HCT116 (cell line): ENCODE measurements around the gene TPK1. TPM values are rescaled to one million over a fixed set of nuclear protein-coding genes. Genes with fewer than 3 reads are reported as not detected.

Source experiments
- ATAC-seq: fragments of 200-7000 bp; cut with Tn5 transposase; 2 replicates; pipeline ENCODE4 v1.9.1; 2020; ENCODE audit warnings: mild to moderate bottlenecking, moderate library complexity
- BruUV-seq: library from RNA; stranded (reverse); fragments of 400-500 nt; replicated peaks from 2 replicates; lab custom pipeline; 2021; lab: Mats Ljungman, UMichigan
- CTCF ChIA-PET: fragments of 300-600 bp; sonication (Branson Sonifier 250); formaldehyde crosslinking; loops from one replicate; lab custom pipeline; 2021; ENCODE audit warnings: antibody characterized with exemption; lab: Charles Lee
- POLR2A ChIA-PET: fragments of 300-600, 350-600 bp; sonication (Branson Sonifier 250); formaldehyde crosslinking; loops from one replicate; lab custom pipeline; 2021; ENCODE audit warnings: antibody characterized with exemption; lab: Charles Lee
- RAD21 ChIA-PET, 2 experiments: fragments of 300-600 bp; sonication (Branson Sonifier 250); formaldehyde crosslinking; loops; one replicate each; lab custom pipeline; 2023; ENCODE audit warnings: low total read pairs in 2 of 2; ENCODE audit not compliant: uncharacterized antibody in 2 of 2, unreplicated experiment in 2 of 2, low non-redundant PET in 1 of 2; lab: Charles Lee
- DNase-seq: peaks from one replicate; pipeline ENCODE4 v3.0.0-alpha.2; 2010; ENCODE audit warnings: low read depth, low spot score
- H2AFZ ChIP-seq: fragments of 200-600 bp; shearing (Covaris generic), sonication (generic); 2 replicates; pipeline ENCODE4 v1.6.1; 2017; ENCODE audit warnings: low read depth, mixed run types, mixed read lengths, antibody characterized with exemption, low read length; ENCODE audit not compliant: poor library complexity, severe bottlenecking
- H3K27ac ChIP-seq: 2 replicates; pipeline ENCODE4 v1.5.1; 2012; ENCODE audit warnings: low read depth, low read length
- H3K27me3 ChIP-seq: fragments of 200-600 bp; sonication (generic); 2 replicates; pipeline ENCODE4 v1.6.1; 2016; ENCODE audit warnings: mixed run types, low read length, mixed read lengths; ENCODE audit not compliant: insufficient read depth
- H3K36me3 ChIP-seq, 2 experiments: fragments of 200-500 bp in 1 of 2; fragments of 200-600 bp in 1 of 2; sonication (Bioruptor generic) in 1 of 2; sonication (generic) in 1 of 2; 2 replicates each; pipeline versions ENCODE4 v1.5.1 to v1.6.1; 2014 to 2016; ENCODE audit warnings: low read length in 2 of 2, inconsistent platforms in 1 of 2, mixed read lengths in 1 of 2, mixed run types in 1 of 2; ENCODE audit not compliant: insufficient read depth in 2 of 2, control insufficient read depth in 1 of 2
- H3K4me1 ChIP-seq, 2 experiments: fragments of 200-600 bp in 1 of 2; sonication (generic) in 1 of 2; 2 replicates each; pipeline versions ENCODE4 v1.5.1 to v1.6.1; 2012 to 2017; ENCODE audit warnings: low read length in 2 of 2, inconsistent platforms in 1 of 2, mild to moderate bottlenecking in 1 of 2, mixed read lengths in 1 of 2, mixed run types in 1 of 2, moderate library complexity in 1 of 2; ENCODE audit not compliant: insufficient read depth in 2 of 2, control insufficient read depth in 1 of 2
- H3K4me2 ChIP-seq: fragments of 200-600 bp; sonication (generic); 2 replicates; pipeline ENCODE4 v1.6.1; 2017; ENCODE audit warnings: mixed run types, low read length, mixed read lengths
- H3K4me3 ChIP-seq, 2 experiments: fragments of 200-600 bp in 1 of 2; sonication (generic) in 1 of 2; replicated peaks in 1 of 2; 2 replicates each; pipeline ENCODE4 v1.5.1; 2011 to 2016; ENCODE audit warnings: low read length in 2 of 2, control low read depth in 1 of 2, low read depth in 1 of 2, mild to moderate bottlenecking in 1 of 2, mixed read lengths in 1 of 2, mixed run types in 1 of 2
- H3K79me2 ChIP-seq: fragments of 200-600 bp; sonication (generic); 2 replicates; pipeline ENCODE4 v1.6.1; 2017; ENCODE audit warnings: mild to moderate bottlenecking, mixed run types, low read length, moderate library complexity, mixed read lengths; ENCODE audit not compliant: insufficient read depth
- H3K9ac ChIP-seq: fragments of 200-600 bp; sonication (generic); 2 replicates; pipeline ENCODE4 v1.6.1; 2016; ENCODE audit warnings: low read length, mixed read lengths
- H3K9me2 ChIP-seq: fragments of 200-600 bp; sonication (generic), shearing (Covaris generic); 2 replicates; pipeline ENCODE4 v1.6.1; 2017; ENCODE audit warnings: mixed run types, mild to moderate bottlenecking, moderate library complexity; ENCODE audit not compliant: insufficient read depth
- H3K9me3 ChIP-seq, 2 experiments: fragments of 200-500 bp in 1 of 2; fragments of 200-600 bp in 1 of 2; sonication (Bioruptor generic) in 1 of 2; sonication (generic) in 1 of 2; 2 replicates each; pipeline ENCODE4 v1.6.1; 2014 to 2017; ENCODE audit warnings: low read length in 2 of 2, mixed read lengths in 2 of 2, inconsistent platforms in 1 of 2, low read depth in 1 of 2, mild to moderate bottlenecking in 1 of 2, mixed run types in 1 of 2, moderate library complexity in 1 of 2; ENCODE audit not compliant: control insufficient read depth in 1 of 2, insufficient read depth in 1 of 2
- H4K20me1 ChIP-seq: fragments of 200-600 bp; sonication (generic), shearing (Covaris generic); 2 replicates; pipeline ENCODE4 v1.6.1; 2017; ENCODE audit warnings: mixed run types, mild to moderate bottlenecking, moderate library complexity; ENCODE audit not compliant: insufficient read depth
- CEBPB ChIP-seq: IDR thresholded peaks from 2 replicates; pipeline ENCODE4 v1.6.1; 2012; ENCODE audit warnings: low read depth
- EGR1 ChIP-seq: IDR thresholded peaks from 2 replicates; pipeline ENCODE4 v1.6.1; 2012; ENCODE audit warnings: low read depth
- FOSL1 ChIP-seq: IDR thresholded peaks from 2 replicates; pipeline ENCODE4 v1.6.1; 2012; ENCODE audit warnings: low read depth
- JUND ChIP-seq: IDR thresholded peaks from 2 replicates; pipeline ENCODE4 v1.6.1; 2012
- RAD21 ChIP-seq: IDR thresholded peaks from 2 replicates; pipeline ENCODE4 v1.6.1; 2012; ENCODE audit warnings: low read depth, mild to moderate bottlenecking
- SIN3A ChIP-seq: IDR thresholded peaks from 2 replicates; pipeline ENCODE4 v1.6.1; 2012; ENCODE audit warnings: low read depth
- SP1 ChIP-seq: IDR thresholded peaks from 2 replicates; pipeline ENCODE4 v1.6.1; 2012; ENCODE audit warnings: low read depth
- TCF7L2 ChIP-seq: IDR thresholded peaks from 2 replicates; pipeline ENCODE4 v1.7.0; 2011; ENCODE audit warnings: borderline replicate concordance, inconsistent platforms; ENCODE audit not compliant: insufficient read depth, insufficient read length; ENCODE audit errors: extremely low read depth
- YY1 ChIP-seq: IDR thresholded peaks from 2 replicates; pipeline ENCODE4 v1.6.1; 2011; ENCODE audit warnings: low read length, low read depth, moderate library complexity, mild to moderate bottlenecking; ENCODE audit not compliant: insufficient replicate concordance; ENCODE audit errors: extremely low read depth
- ZFX ChIP-seq: fragments of 450-650 bp; IDR thresholded peaks from 2 replicates; pipeline ENCODE4 v1.6.1; 2017
- ZNF274 ChIP-seq: fragments of 200-500 bp; sonication (Bioruptor generic); IDR thresholded peaks from 2 replicates; pipeline ENCODE4 v1.6.1; 2014; ENCODE audit warnings: mild to moderate bottlenecking, low read depth, low read length, inconsistent platforms
- intact Hi-C: fragments of 100-400 bp; cut with micrococcal nuclease; formaldehyde crosslinking; loops from 2 replicates; pipeline ENCODE4 v1.10.0; 2022
- total RNA-seq: library from RNA; stranded (reverse); gene quantifications from one replicate; pipeline ENCODE4 v1.2.1, GENCODE V29; 2021; ENCODE audit not compliant: unreplicated experiment
- TF ChIP-seq, protein P1 (sequence below), 3 experiments: fragments of 200-600 bp in 1 of 3; sonication (generic) in 1 of 3; IDR thresholded peaks in 2 of 3; conservative IDR thresholded peaks in 1 of 3; 2 replicates each; pipeline ENCODE4 v1.5.1; 2012 to 2017; ENCODE audit warnings: low read depth in 2 of 3, low read length in 2 of 3, antibody characterized with exemption in 1 of 3, borderline replicate concordance in 1 of 3, control low read depth in 1 of 3, mild to moderate bottlenecking in 1 of 3, mixed read lengths in 1 of 3, mixed run types in 1 of 3, moderate library complexity in 1 of 3; ENCODE audit not compliant: insufficient read depth in 1 of 3
- TF ChIP-seq, protein P2 (sequence below): IDR thresholded peaks from 2 replicates; pipeline ENCODE4 v1.6.1; 2011; ENCODE audit warnings: mild to moderate bottlenecking, low read length, moderate library complexity; ENCODE audit not compliant: insufficient replicate concordance; ENCODE audit errors: extremely low read depth
- TF ChIP-seq, protein P3 (sequence below): IDR thresholded peaks from 2 replicates; pipeline ENCODE4 v1.6.1; 2012

Gene TPK1
- total RNA-seq, 1 experiment from 2014 or later = 5.4 TPM

DNA sequence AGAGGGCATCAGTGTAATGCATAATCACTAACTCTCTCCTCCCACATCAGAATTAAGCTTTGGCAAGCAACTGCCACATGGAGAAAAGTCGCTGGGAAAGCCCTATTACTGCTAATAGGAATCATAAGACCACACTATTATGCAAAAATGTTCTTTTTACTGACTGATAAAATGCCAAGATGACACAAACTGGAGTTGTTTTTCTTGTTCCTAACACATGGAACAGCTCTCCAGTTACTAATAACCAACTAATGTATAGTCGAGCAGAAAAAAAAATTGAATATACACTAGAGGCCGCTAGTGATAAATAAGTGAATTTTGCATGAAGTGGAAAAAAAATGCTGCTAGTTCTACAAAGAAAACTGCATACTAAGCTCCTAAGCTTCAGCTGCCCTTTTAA is 165.6 kb downstream of the TPK1 start:
- POLR2A ChIA-PET = no interaction called here
- RAD21 ChIA-PET = no interaction called here
- H3K4me1 ChIP-seq = no peaks in the 10 kb centered on the region
- H3K9me3 ChIP-seq = no peaks in the 10 kb centered on the region
- ATAC-seq (peak; percentile 44; the same call in 1 of the 2 replicates), DNase-seq (peak; percentile 4)
- no peaks in the 10 kb centered on the region for H3K36me3 ChIP-seq
- TF ChIP-seq RAD21 (peak; percentile 35; the same call in 1 of the 2 replicates), YY1 (no peak), EGR1 (no peak)
- TF ChIP-seq, protein P1, sequence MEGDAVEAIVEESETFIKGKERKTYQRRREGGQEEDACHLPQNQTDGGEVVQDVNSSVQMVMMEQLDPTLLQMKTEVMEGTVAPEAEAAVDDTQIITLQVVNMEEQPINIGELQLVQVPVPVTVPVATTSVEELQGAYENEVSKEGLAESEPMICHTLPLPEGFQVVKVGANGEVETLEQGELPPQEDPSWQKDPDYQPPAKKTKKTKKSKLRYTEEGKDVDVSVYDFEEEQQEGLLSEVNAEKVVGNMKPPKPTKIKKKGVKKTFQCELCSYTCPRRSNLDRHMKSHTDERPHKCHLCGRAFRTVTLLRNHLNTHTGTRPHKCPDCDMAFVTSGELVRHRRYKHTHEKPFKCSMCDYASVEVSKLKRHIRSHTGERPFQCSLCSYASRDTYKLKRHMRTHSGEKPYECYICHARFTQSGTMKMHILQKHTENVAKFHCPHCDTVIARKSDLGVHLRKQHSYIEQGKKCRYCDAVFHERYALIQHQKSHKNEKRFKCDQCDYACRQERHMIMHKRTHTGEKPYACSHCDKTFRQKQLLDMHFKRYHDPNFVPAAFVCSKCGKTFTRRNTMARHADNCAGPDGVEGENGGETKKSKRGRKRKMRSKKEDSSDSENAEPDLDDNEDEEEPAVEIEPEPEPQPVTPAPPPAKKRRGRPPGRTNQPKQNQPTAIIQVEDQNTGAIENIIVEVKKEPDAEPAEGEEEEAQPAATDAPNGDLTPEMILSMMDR (IDR thresholded peaks at IDR 0.05 in 2 of 3, conservative IDR thresholded peaks at IDR 0.05 in 1 of 3; ENCODE audit: borderline replicate concordance in 1 of 3, insufficient read depth in 1 of 3, low read depth in 2 of 3, low read length in 2 of 3) = peak; percentile 11 to 43 (median 19); a peak in 4 of 6 replicates
- no TSS peak for BruUV-seq
- CTCF ChIA-PET = interaction anchor here (0.9 to 1.4 kb wide), 3 partner anchors 14 to 68 kb away, joined by 3 to 7 read pairs (median 5); no protein-coding TSS in a partner anchor
- H3K79me2 ChIP-seq = no peaks in the 10 kb centered on the region
- no peak overlapping the region for H2AFZ ChIP-seq
- H3K4me3 ChIP-seq = no peak overlapping the region
- no peaks in the 10 kb centered on the region for H3K9me2 ChIP-seq
- H3K27me3 ChIP-seq = no peaks in the 10 kb centered on the region
- intact Hi-C loops = no loop called here
- no peaks in the 10 kb centered on the region for H4K20me1 ChIP-seq
- H3K27ac ChIP-seq = no peak overlapping the region
- H3K9ac ChIP-seq = no peak overlapping the region
- H3K4me2 ChIP-seq = no peak overlapping the region

DNA sequence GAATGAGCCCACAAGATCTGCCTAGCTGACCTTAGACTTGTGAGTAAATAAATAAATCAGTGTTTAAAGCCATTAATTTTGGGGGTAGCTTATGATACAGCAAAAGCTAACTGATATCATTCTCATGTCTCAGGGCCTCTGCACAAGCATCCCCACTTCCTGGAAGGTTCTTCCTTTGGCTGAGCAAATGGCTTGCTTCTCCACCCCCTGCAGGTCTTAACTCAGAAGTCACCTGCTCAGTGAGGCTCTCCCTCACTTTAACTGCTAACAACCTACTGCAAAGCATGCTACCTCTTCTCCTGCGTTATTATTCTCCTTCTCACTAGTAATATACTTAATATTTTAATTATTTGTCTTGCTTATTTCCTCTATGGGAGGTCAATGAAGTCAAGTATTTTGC is 167.3 kb downstream of the TPK1 start:
- POLR2A ChIA-PET = no interaction called here
- TF ChIP-seq, protein P2, sequence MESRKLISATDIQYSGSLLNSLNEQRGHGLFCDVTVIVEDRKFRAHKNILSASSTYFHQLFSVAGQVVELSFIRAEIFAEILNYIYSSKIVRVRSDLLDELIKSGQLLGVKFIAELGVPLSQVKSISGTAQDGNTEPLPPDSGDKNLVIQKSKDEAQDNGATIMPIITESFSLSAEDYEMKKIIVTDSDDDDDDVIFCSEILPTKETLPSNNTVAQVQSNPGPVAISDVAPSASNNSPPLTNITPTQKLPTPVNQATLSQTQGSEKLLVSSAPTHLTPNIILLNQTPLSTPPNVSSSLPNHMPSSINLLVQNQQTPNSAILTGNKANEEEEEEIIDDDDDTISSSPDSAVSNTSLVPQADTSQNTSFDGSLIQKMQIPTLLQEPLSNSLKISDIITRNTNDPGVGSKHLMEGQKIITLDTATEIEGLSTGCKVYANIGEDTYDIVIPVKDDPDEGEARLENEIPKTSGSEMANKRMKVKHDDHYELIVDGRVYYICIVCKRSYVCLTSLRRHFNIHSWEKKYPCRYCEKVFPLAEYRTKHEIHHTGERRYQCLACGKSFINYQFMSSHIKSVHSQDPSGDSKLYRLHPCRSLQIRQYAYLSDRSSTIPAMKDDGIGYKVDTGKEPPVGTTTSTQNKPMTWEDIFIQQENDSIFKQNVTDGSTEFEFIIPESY = no peak
- no peak for TF ChIP-seq TCF7L2
- TF ChIP-seq SIN3A = no peak
- TF ChIP-seq ZNF274 = no peak
- TF ChIP-seq, protein P3, sequence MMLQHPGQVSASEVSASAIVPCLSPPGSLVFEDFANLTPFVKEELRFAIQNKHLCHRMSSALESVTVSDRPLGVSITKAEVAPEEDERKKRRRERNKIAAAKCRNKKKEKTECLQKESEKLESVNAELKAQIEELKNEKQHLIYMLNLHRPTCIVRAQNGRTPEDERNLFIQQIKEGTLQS = no peak
- TF ChIP-seq, protein P1 (IDR thresholded peaks at IDR 0.05 in 2 of 3, conservative IDR thresholded peaks at IDR 0.05 in 1 of 3; ENCODE audit: borderline replicate concordance in 1 of 3, insufficient read depth in 1 of 3, low read depth in 2 of 3, low read length in 2 of 3) = no peak
- TF ChIP-seq JUND = no peak
- TF ChIP-seq FOSL1 = no peak
- TF ChIP-seq CEBPB = no peak
- TF ChIP-seq SP1 = no peak
- TF ChIP-seq ZFX = no peak

More for the DNA sequence above, 167.3 kb downstream of the TPK1 start:
- no TSS peak for BruUV-seq
- Histone ChIP-seq H3K9me3 (no peaks in the 10 kb centered on the region), H3K4me1 (no peaks in the 10 kb centered on the region), H3K36me3 (no peaks in the 10 kb centered on the region), H3K27me3 (no peaks in the 10 kb centered on the region), H3K9ac (no peak overlapping the region), H3K4me3 (no peak overlapping the region), H3K79me2 (no peaks in the 10 kb centered on the region), H3K4me2 (no peak overlapping the region), H2AFZ (no peak overlapping the region), H4K20me1 (no peaks in the 10 kb centered on the region), H3K9me2 (no peaks in the 10 kb centered on the region), H3K27ac (no peak overlapping the region)
- ATAC-seq = no peak
- intact Hi-C loops = no loop called here
- ChIA-PET RAD21 (no interaction called here), CTCF (no interaction called here)
- no peak for DNase-seq
